Measurements from ENCODE around the gene TFF3.

- TF ChIP-seq, protein P1, sequence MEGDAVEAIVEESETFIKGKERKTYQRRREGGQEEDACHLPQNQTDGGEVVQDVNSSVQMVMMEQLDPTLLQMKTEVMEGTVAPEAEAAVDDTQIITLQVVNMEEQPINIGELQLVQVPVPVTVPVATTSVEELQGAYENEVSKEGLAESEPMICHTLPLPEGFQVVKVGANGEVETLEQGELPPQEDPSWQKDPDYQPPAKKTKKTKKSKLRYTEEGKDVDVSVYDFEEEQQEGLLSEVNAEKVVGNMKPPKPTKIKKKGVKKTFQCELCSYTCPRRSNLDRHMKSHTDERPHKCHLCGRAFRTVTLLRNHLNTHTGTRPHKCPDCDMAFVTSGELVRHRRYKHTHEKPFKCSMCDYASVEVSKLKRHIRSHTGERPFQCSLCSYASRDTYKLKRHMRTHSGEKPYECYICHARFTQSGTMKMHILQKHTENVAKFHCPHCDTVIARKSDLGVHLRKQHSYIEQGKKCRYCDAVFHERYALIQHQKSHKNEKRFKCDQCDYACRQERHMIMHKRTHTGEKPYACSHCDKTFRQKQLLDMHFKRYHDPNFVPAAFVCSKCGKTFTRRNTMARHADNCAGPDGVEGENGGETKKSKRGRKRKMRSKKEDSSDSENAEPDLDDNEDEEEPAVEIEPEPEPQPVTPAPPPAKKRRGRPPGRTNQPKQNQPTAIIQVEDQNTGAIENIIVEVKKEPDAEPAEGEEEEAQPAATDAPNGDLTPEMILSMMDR (conservative IDR thresholded peaks at IDR 0.05 in 1 of 2, IDR thresholded peaks at IDR 0.05 in 1 of 2; ENCODE audit: low read depth in 1 of 2, low read length in 2 of 2), result no peak
- no peak for TF ChIP-seq EZH2 (IDR thresholded peaks at IDR 0.05; ENCODE audit: low read length, missing control alignments)
These were observed 29.4 kb upstream of the TFF3 start for GRCh38 chr21:42344631-42345030.
